Activated CD4-positive, alpha-beta memory T cell treated with anti-CD3 and anti-CD28 coated beads for 36 hours (primary cell): Measurements from ENCODE around the gene ERO1B. TPM values are rescaled to one million over a fixed set of nuclear protein-coding genes. Genes with fewer than 3 reads are reported as not detected.

Source experiments
- CTCF ChIA-PET: fragments of 350-600 bp; sonication (Branson Sonifier 250); formaldehyde crosslinking; loops from one replicate; lab custom pipeline; 2021; ENCODE audit warnings: antibody characterized with exemption, inconsistent platforms; lab: Charles Lee
- POLR2A ChIA-PET: fragments of 350-600 bp; sonication (Branson Sonifier 250); formaldehyde crosslinking; loops from one replicate; lab custom pipeline; 2021; ENCODE audit warnings: antibody characterized with exemption; lab: Charles Lee
- DNase-seq: peaks from one replicate; pipeline ENCODE4 v3.0.0-alpha.2; 2020
- H3K27ac Mint-ChIP-seq: one replicate; pipeline ENCODE4 v1.8.0; 2021; ENCODE audit warnings: mixed read lengths
- H3K27me3 Mint-ChIP-seq: one replicate; pipeline ENCODE4 v1.8.0; 2021; ENCODE audit warnings: mixed read lengths
- H3K36me3 Mint-ChIP-seq: one replicate; pipeline ENCODE4 v1.8.0; 2021; ENCODE audit warnings: mixed read lengths
- H3K4me1 Mint-ChIP-seq: one replicate; pipeline ENCODE4 v1.8.0; 2021; ENCODE audit warnings: low read depth, mixed read lengths
- H3K4me3 Mint-ChIP-seq: one replicate; pipeline ENCODE4 v1.8.0; 2021; ENCODE audit warnings: mild to moderate bottlenecking, mixed read lengths
- H3K9me3 Mint-ChIP-seq: one replicate; pipeline ENCODE4 v1.8.0; 2021; ENCODE audit warnings: mixed read lengths
- intact Hi-C: fragments of 100-400 bp; cut with micrococcal nuclease; formaldehyde crosslinking; loops from one replicate; pipeline ENCODE4 v1.15.1; 2023
- total RNA-seq, 2 experiments: library from RNA; stranded (reverse); gene quantifications; one replicate each; pipeline ENCODE4 v1.2.3, GENCODE V29; 2021

ERO1B gene
- total RNA-seq, 2 experiments from 2014 or later: 2.7 to 2.9 TPM

- Mint-ChIP-seq H3K27ac (no peak overlapping the region), H3K4me3 (no peak overlapping the region), H3K9me3 (no peaks in the 10 kb centered on the region), H3K36me3 (peaks cover 8% of the 10 kb centered on the region), H3K4me1 (peaks cover 17% of the 10 kb centered on the region), H3K27me3 (no peaks in the 10 kb centered on the region)
- DNase-seq: no peak
- ChIA-PET POLR2A (interaction anchor here (0.6 kb wide), 1 partner anchor 856 kb away, joined by 3 read pairs; no protein-coding TSS in a partner anchor), CTCF (interaction anchor here (0.5 kb wide), 1 partner anchor 134 kb away, joined by 3 read pairs; no protein-coding TSS in a partner anchor)
- intact Hi-C loops: no loop called here
Observed at GRCh38 chr1:236273358-236273757, 8.4 kb downstream of the ERO1B start.

GRCh38 chr1:236269439-236269838 is 12.3 kb downstream of the ERO1B start:
- H3K9me3 Mint-ChIP-seq: no peaks in the 10 kb centered on the region
- H3K4me1 Mint-ChIP-seq: peaks cover 8% of the 10 kb centered on the region
- intact Hi-C loops: no loop called here
- ChIA-PET CTCF (no interaction called here), POLR2A (no interaction called here)
- peaks cover 16% of the 10 kb centered on the region for H3K36me3 Mint-ChIP-seq
- H3K27me3 Mint-ChIP-seq: no peaks in the 10 kb centered on the region
- no peak overlapping the region for H3K4me3 Mint-ChIP-seq
- no peak overlapping the region for H3K27ac Mint-ChIP-seq
- DNase-seq: no peak

GRCh38 chr1:236261898-236262297 is 19.9 kb downstream of the ERO1B start:
- H3K27ac Mint-ChIP-seq: no peak overlapping the region
- DNase-seq: no peak
- H3K4me3 Mint-ChIP-seq: no peak overlapping the region
- ChIA-PET CTCF (no interaction called here), POLR2A (no interaction called here)
- intact Hi-C loops: no loop called here
- H3K4me1 Mint-ChIP-seq: peaks cover 15% of the 10 kb centered on the region
- peaks cover 49% of the 10 kb centered on the region for H3K36me3 Mint-ChIP-seq
- H3K27me3 Mint-ChIP-seq: no peaks in the 10 kb centered on the region
- H3K9me3 Mint-ChIP-seq: peaks cover 50% of the 10 kb centered on the region

GRCh38 chr1:236261033-236261432 is 20.7 kb downstream of the ERO1B start:
- POLR2A ChIA-PET: no interaction called here
- CTCF ChIA-PET: no interaction called here
- no peak for DNase-seq
- intact Hi-C loops: no loop called here
- Mint-ChIP-seq H3K9me3 (peaks cover 50% of the 10 kb centered on the region), H3K27me3 (no peaks in the 10 kb centered on the region), H3K4me1 (peaks cover 15% of the 10 kb centered on the region), H3K27ac (no peak overlapping the region), H3K4me3 (no peak overlapping the region), H3K36me3 (peaks cover 52% of the 10 kb centered on the region)

- H3K4me3 Mint-ChIP-seq: no peak overlapping the region
- H3K4me1 Mint-ChIP-seq: peaks cover 15% of the 10 kb centered on the region
- ChIA-PET CTCF (no interaction called here), POLR2A (no interaction called here)
- DNase-seq: no peak
- H3K36me3 Mint-ChIP-seq: peaks cover 52% of the 10 kb centered on the region
- peaks cover 50% of the 10 kb centered on the region for H3K9me3 Mint-ChIP-seq
- no peak overlapping the region for H3K27ac Mint-ChIP-seq
- intact Hi-C loops: no loop called here
- no peaks in the 10 kb centered on the region for H3K27me3 Mint-ChIP-seq
Observed at GRCh38 chr1:236259043-236259442, 22.7 kb downstream of the ERO1B start.

GRCh38 chr1:236258114-236258622 is 23.6 kb downstream of the ERO1B start:
- intact Hi-C loops: no loop called here
- ChIA-PET POLR2A (no interaction called here), CTCF (interaction anchor here (0.5 kb wide), 1 partner anchor 50 kb away, joined by 3 read pairs; no protein-coding TSS in a partner anchor)
- peaks cover 50% of the 10 kb centered on the region for H3K9me3 Mint-ChIP-seq
- peaks cover 52% of the 10 kb centered on the region for H3K36me3 Mint-ChIP-seq
- no peak overlapping the region for H3K27ac Mint-ChIP-seq
- DNase-seq: no peak
- H3K4me3 Mint-ChIP-seq: no peak overlapping the region
- H3K4me1 Mint-ChIP-seq: peaks cover 15% of the 10 kb centered on the region
- no peaks in the 10 kb centered on the region for H3K27me3 Mint-ChIP-seq

- no peak overlapping the region for H3K27ac Mint-ChIP-seq
- DNase-seq: no peak
- H3K36me3 Mint-ChIP-seq: peaks cover 45% of the 10 kb centered on the region
- intact Hi-C loops: no loop called here
- POLR2A ChIA-PET: no interaction called here
- H3K9me3 Mint-ChIP-seq: peaks cover 45% of the 10 kb centered on the region
- no peaks in the 10 kb centered on the region for H3K27me3 Mint-ChIP-seq
- no peak overlapping the region for H3K4me3 Mint-ChIP-seq
- H3K4me1 Mint-ChIP-seq: peaks cover 15% of the 10 kb centered on the region
- CTCF ChIA-PET: no interaction called here
Observed at GRCh38 chr1:236257216-236257615, 24.5 kb downstream of the ERO1B start.

GRCh38 chr1:236253918-236254637 is 27.7 kb downstream of the ERO1B start:
- Mint-ChIP-seq H3K27ac (no peak overlapping the region), H3K36me3 (peaks cover 25% of the 10 kb centered on the region)

GRCh38 chr1:236253119-236253518 is 28.6 kb downstream of the ERO1B start:
- no peaks in the 10 kb centered on the region for H3K27me3 Mint-ChIP-seq
- peaks cover 20% of the 10 kb centered on the region for H3K36me3 Mint-ChIP-seq
- intact Hi-C loops: no loop called here
- peaks cover 10% of the 10 kb centered on the region for H3K9me3 Mint-ChIP-seq
- ChIA-PET POLR2A (interaction anchor here (0.6 kb wide), 1 partner anchor 28 kb away, joined by 3 read pairs; no protein-coding TSS in a partner anchor), CTCF (no interaction called here)
- no peak overlapping the region for H3K4me3 Mint-ChIP-seq
- no peak overlapping the region for H3K27ac Mint-ChIP-seq
- no peak for DNase-seq
- no peaks in the 10 kb centered on the region for H3K4me1 Mint-ChIP-seq

More at GRCh38 chr1:236253918-236254637, 27.7 kb downstream of the ERO1B start:
- CTCF ChIA-PET: no interaction called here
- DNase-seq: no peak
- peaks cover 2% of the 10 kb centered on the region for H3K4me1 Mint-ChIP-seq
- H3K27me3 Mint-ChIP-seq: no peaks in the 10 kb centered on the region
- H3K9me3 Mint-ChIP-seq: peaks cover 16% of the 10 kb centered on the region
- intact Hi-C loops: no loop called here
- no peak overlapping the region for H3K4me3 Mint-ChIP-seq
- POLR2A ChIA-PET: no interaction called here

- DNase-seq: no peak
- POLR2A ChIA-PET: no interaction called here
- CTCF ChIA-PET: no interaction called here
- no peak overlapping the region for H3K4me3 Mint-ChIP-seq
- intact Hi-C loops: no loop called here
- H3K27ac Mint-ChIP-seq: no peak overlapping the region
- H3K36me3 Mint-ChIP-seq: peaks cover 12% of the 10 kb centered on the region
- no peaks in the 10 kb centered on the region for H3K4me1 Mint-ChIP-seq
- H3K27me3 Mint-ChIP-seq: no peaks in the 10 kb centered on the region
- H3K9me3 Mint-ChIP-seq: no peaks in the 10 kb centered on the region
Observed at GRCh38 chr1:236251587-236251986, 30.2 kb downstream of the ERO1B start.

- CTCF ChIA-PET: no interaction called here
- POLR2A ChIA-PET: no interaction called here
- intact Hi-C loops: no loop called here
- Mint-ChIP-seq H3K9me3 (no peaks in the 10 kb centered on the region), H3K27me3 (no peaks in the 10 kb centered on the region), H3K4me1 (no peaks in the 10 kb centered on the region), H3K27ac (no peak overlapping the region), H3K36me3 (peaks cover 14% of the 10 kb centered on the region), H3K4me3 (no peak overlapping the region)
- DNase-seq: no peak
Observed at GRCh38 chr1:236247286-236247685, 34.5 kb downstream of the ERO1B start.

- ChIA-PET CTCF (interaction anchor here (0.7 kb wide), 1 partner anchor 140 kb away, joined by 3 read pairs; no protein-coding TSS in a partner anchor), POLR2A (no interaction called here)
- H3K4me1 Mint-ChIP-seq: no peaks in the 10 kb centered on the region
- intact Hi-C loops: no loop called here
- no peak overlapping the region for H3K4me3 Mint-ChIP-seq
- H3K27ac Mint-ChIP-seq: no peak overlapping the region
- no peak for DNase-seq
- no peaks in the 10 kb centered on the region for H3K9me3 Mint-ChIP-seq
- H3K27me3 Mint-ChIP-seq: no peaks in the 10 kb centered on the region
- peaks cover 15% of the 10 kb centered on the region for H3K36me3 Mint-ChIP-seq
Observed at GRCh38 chr1:236242568-236242967, 39.2 kb downstream of the ERO1B start.

- CTCF ChIA-PET: no interaction called here
- no peak overlapping the region for H3K27ac Mint-ChIP-seq
- no peaks in the 10 kb centered on the region for H3K4me1 Mint-ChIP-seq
Observed at GRCh38 chr1:236240675-236241074, 41.1 kb downstream of the ERO1B start.

More at GRCh38 chr1:236240675-236241074, 41.1 kb downstream of the ERO1B start:
- no peak for DNase-seq
- POLR2A ChIA-PET: no interaction called here
- no peaks in the 10 kb centered on the region for H3K9me3 Mint-ChIP-seq
- no peak overlapping the region for H3K4me3 Mint-ChIP-seq
- intact Hi-C loops: no loop called here
- H3K36me3 Mint-ChIP-seq: peaks cover 12% of the 10 kb centered on the region
- H3K27me3 Mint-ChIP-seq: no peaks in the 10 kb centered on the region
